HG02852 (cell line): ENCODE data around the gene SCART1.
"Not testable (repeated sequence)": the region's sequence is repeated elsewhere in the genome, so short reads cannot be mapped to it uniquely, and the experiment has no call there.

Experiments
- ATAC-seq: cut with Tn5 transposase; IDR thresholded peaks from one replicate; pipeline ENCODE4 v1.9.1; 2021; ENCODE audit warnings: mild to moderate bottlenecking, moderate library complexity; ENCODE audit not compliant: unreplicated experiment

The SCART1 gene

DNA sequence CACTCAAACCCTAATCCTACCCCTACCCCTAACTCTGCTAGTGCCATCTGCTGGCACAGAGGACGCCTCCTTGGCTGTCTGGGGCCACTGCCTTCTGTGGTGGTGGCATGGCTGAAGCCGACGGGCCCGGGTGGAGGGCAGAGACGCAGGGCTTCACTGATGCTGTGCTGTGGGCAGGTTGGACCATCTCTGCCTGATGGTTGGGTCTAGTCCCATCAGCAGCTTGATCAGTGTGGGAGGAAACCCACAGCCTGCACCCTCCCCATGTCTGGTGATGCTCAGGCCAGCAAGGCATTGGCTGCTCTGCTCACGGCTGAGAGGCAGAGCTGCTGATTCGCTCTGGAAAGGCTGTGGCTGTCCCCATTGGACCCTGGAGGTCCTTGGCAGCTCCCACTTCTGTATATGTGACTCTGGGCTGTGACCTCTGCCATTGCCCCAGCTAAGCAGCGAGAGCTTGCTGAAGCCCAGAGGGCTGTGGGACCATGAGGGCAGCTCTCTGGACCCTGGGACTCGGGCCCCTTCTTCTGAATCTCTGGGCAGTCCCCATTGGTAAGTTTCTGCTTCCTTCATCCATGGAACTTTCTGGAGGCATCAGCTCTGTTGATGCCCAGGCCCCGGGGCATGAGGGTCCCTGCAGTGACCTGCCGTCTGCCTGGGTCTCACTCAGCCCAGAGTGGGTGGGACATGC, at the start of gene SCART1:
Gene SCART1 (plus strand): TSS at position 430 of the 688 bp plus-strand sequence. CDS start 53 bp downstream, at position 483.
- ATAC-seq, result no peak

DNA sequence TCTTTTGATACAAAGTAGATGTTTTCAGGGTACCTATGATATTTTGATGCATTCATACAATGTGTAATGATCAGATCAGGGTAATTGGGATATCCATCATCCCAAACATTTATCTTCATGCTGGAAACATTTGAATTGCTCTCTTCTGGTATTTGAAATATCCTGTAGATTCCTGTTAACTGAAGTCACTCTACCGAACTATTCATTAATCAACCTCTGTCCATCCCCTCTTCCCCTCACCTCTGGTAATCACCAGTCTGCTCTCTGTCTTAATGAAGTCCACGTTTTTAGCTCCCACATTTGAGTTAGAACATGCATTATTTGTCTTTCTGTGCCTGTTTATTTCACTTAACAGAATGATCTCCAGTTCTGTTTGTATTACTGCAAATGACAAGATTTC, 48.5 kb upstream of the SCART1 start:
- no peak for ATAC-seq

- peak; percentile 60 for ATAC-seq
Measured at GRCh38 chr10:133405844-133406527, 47.8 kb upstream of the SCART1 start.

DNA sequence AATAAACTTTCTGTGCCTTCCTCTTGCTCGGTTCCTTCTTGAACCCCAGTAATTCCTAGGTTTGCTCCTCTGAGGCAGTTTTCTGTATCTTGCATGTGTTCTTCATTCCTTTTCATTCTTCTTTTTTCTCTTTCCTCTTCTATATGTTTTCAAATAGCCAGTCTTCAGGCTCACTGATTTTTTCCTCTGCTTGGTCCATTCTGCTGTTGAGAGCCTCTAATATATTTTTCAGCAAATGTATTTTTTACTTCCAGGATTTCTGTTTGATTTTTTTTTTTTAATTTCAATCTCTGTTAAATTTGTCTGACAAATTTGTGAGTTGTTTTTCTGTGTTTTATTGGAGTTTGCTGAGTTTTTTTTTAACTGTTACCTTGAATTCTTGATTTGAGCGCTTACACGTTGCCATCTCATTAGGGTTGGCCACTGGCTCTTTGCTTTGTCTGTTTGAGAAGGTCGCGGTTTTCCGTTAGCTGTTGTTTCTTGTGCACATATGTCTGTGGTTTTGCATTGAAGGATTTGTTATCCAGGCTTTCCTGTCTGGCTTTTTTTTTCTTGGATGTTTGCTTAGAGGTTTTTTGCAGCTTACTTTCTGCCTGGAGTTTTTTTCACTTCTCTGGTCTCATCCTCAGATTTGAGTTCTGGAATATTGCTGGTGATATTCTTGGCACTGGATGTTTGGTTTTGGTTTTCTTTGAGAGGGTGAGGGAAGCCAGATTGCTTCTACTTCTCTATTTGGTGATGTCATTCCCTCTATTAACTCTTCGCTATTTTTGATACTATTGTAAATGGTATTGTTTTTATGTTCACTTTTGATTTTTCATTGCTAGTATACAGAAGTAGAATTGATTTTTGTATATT, 42.0 kb upstream of the SCART1 start:
- no peak for ATAC-seq

DNA sequence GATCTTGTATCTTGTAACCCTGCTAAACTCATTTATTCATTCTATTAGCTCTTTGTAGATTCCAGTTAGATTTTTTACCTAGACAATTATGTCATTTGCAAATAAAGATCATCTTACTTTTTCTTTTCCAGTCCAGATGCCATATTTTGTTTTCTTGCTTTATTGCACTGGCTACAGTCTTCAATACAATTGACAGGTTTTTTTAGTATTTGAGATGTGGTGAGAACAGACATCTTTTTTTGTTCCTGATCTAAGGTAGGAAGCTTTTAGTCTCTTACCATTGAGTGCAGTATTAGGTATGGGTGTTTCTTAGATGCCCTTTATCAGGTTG, 41.4 kb upstream of the SCART1 start:
- no peak for ATAC-seq

GRCh38 chr10:133414401-133414800, 39.3 kb upstream of the SCART1 start:
- not testable (repeated sequence) for ATAC-seq

- no peak for ATAC-seq
Measured at GRCh38 chr10:133415752-133416151, 38.0 kb upstream of the SCART1 start.

- no peak for ATAC-seq
Measured at GRCh38 chr10:133418289-133418993, 35.3 kb upstream of the SCART1 start.

- ATAC-seq, result no peak
Measured at GRCh38 chr10:133419211-133419950, 34.4 kb upstream of the SCART1 start.

DNA sequence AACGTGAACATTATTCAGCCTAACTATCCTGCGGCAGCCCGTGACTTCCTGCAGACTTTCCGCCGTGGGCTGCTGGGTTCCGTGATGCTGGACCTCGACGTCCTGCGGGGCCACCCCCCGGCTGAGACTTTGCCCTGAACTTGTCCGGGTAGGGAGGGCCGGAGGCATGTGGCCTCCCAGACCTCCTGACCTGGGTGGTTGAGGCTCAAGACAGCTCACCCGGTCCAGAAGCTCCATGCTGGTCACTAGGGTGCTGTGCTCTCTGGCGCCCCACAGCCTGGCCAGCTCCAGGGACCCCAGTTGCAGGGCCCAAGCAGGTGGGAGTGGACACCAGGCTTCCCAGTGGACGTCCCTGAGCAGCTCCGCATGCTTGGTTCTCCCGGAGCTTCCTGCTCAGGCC, 33.7 kb upstream of the SCART1 start:
- no peak for ATAC-seq

GRCh38 chr10:133420579-133420978, 33.2 kb upstream of the SCART1 start:
- no peak for ATAC-seq

DNA sequence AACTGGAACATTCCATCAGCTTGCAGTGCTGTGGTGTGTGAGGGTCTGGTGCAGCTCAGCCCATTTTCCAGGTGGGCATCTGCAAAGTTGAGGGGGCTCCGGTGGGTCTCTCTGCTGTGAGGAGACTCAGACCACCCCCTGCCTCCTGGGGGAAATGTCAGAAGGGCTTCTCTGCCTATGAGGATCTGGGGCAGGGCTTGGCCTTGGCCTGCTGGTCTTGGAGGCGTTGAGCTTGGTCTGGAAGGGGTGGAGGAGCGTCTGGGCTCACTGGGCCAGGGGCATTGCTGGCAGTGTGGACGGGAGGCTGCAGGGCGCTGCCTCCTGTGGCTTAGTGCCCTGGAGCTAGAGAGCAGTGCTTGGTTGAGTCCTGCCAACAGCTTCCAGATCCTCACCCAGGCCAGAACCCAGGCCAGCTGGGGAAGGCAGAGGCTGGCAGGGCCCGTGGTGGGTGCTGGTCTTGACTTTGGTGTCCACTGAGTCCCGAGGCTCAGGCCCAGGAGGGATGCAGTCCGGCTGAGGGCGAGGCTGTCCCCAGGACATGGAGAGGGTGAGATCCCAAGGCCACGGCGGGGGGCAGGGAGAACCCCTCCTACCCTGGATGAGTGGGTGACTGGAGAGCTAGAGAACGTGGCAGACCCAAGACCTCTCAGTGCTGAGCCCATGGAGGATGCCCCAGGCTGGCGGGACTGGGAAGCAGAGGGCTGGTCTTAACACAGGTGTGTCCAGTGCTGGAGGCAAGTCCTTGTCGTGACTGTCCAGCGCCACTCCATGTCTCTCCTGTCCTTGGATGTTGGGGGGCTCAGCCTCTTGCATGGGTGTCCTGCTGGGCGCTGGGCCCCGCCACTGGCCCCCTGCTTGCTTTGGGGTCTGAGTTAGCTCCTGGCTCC, 32.2 kb upstream of the SCART1 start:
- no peak for ATAC-seq

GRCh38 chr10:133422223-133422806, 31.4 kb upstream of the SCART1 start:
- no peak for ATAC-seq

DNA sequence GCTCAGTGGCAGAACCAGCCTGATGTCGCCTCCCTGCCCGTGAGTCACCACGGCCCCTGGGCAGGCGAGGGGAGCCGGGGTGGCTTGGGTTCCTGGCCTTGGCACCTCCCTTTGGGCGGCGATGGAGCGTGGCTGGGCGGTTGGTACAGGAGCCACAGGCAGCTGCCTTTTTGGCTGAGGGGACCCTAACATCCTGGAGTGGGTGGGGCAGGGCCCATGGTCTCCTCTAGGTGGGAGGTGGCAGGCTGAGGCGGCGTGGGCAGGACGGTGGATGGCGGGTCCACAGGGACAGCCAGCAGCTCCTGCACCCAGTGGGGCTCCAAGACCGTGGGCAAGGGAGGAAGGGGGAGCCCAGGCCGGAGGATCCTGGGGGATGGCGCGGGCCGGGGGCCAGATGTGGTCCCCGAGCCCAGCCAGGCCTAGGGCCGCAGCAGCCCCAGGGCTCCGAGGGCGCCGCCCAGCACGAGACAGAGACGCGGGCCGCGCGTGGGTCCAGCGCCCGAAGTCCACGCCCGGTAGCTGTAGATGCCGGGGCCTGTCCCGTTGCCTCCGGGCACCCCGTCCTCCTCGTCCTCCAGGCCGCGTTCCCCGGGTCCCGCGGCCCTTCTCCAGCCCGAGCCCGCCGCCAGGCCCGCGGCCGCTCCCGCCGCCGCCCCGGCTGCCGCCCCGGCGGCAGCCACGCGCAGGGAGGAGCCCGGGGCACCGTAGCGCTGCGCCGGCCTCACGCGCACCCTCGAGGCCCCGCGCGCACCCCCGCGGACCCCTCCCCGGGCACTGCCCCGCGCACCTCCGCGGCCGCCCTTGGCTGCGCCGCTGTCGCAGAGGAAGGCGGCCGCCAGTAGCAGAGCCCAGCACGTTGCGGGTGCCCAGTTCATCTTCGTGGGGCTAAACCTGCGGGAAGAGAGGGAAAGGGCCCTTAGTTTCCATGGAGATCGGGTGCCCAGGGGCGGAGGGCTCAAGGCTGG, 30.7 kb upstream of the SCART1 start:
- no peak for ATAC-seq

DNA sequence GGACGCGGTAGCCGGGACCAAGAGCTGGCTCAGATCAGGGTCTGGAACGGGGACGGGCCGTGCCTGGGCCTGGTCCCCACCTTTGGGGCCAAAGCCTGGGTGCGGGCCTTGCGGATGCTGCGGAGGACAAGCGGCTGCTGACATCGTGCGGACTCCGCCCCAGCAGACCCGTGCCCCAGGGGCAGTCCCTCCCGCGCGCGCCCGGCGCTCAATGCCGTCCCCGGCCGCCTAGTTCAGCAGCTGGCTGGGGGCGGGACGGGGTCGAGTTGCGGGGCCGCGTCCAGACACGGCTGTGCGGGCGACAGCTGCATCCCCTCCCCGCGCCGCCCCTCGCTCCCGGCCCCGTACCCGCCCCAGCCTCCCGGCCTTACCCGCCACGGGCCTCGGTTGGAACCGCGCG, 29.6 kb upstream of the SCART1 start:
- not testable (repeated sequence) for ATAC-seq

- not testable (repeated sequence) for ATAC-seq
Measured at GRCh38 chr10:133424601-133425000, 29.1 kb upstream of the SCART1 start, which contains the start of gene SPRN. Gene SPRN (minus strand): TSS chr10:133424625. CDS start chr10:133423681, 944 bp downstream.

- ATAC-seq, result not testable (repeated sequence)
Measured at GRCh38 chr10:133429571-133429970, 24.2 kb upstream of the SCART1 start.
